Neuron (in vitro differentiated cells): ENCODE data around the gene CDIP1.

Experiments
- H2AFZ ChIP-seq: one replicate; pipeline ENCODE4 v1.6.1; 2013; ENCODE audit warnings: low read depth, mild to moderate bottlenecking, inconsistent platforms, low read length, moderate library complexity
- H3K27me3 ChIP-seq: one replicate; pipeline ENCODE4 v1.6.1; 2013; ENCODE audit warnings: low read length; ENCODE audit not compliant: insufficient read depth
- H3K36me3 ChIP-seq: one replicate; pipeline ENCODE4 v1.6.1; 2013; ENCODE audit warnings: low read length; ENCODE audit not compliant: insufficient read depth
- H3K4me1 ChIP-seq: one replicate; pipeline ENCODE4 v1.6.1; 2013; ENCODE audit warnings: low read length; ENCODE audit not compliant: insufficient read depth
- H3K4me3 ChIP-seq: 2 replicates; pipeline ENCODE4 v1.5.1; 2013; ENCODE audit warnings: mild to moderate bottlenecking, low read length, moderate library complexity
- H3K9me3 ChIP-seq: one replicate; pipeline ENCODE4 v1.6.1; 2013; ENCODE audit warnings: low read length

Gene CDIP1

DNA sequence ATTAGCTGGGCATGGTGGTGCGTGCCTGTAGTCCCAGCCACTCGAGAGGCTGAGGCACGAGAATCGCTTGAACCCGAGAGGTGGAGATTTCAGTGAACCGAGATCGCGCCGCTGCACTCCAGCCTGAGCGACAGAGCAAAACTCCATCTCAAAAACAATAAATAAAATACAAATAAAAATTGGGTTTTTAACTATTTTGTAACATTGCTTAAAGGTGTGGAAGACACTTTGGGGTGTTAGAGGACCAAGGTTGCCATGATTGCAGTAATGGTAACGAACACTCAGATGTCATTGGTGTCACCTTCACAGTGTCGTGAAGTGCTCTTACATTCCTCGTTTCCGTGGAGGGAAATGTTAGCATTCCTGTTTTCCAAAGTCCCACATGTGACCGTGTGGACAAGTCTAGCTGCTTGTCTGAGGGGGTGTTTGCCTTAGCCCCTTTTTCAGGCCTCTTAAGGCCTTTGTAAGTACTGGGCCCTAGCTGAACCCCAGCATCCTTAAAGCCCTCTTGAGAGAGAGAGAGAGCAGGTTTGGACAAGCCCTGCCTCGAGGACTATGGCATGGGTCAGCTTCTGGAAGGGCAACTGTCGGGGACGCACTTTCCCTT, 26.2 kb upstream of the CDIP1 start:
- Histone ChIP-seq H3K27me3 (no peaks in the 10 kb centered on the region), H2AFZ (no peak overlapping the region), H3K4me1 (peaks cover 14% of the 10 kb centered on the region), H3K9me3 (no peaks in the 10 kb centered on the region), H3K36me3 (no peaks in the 10 kb centered on the region), H3K4me3 (no peak overlapping the region)

DNA sequence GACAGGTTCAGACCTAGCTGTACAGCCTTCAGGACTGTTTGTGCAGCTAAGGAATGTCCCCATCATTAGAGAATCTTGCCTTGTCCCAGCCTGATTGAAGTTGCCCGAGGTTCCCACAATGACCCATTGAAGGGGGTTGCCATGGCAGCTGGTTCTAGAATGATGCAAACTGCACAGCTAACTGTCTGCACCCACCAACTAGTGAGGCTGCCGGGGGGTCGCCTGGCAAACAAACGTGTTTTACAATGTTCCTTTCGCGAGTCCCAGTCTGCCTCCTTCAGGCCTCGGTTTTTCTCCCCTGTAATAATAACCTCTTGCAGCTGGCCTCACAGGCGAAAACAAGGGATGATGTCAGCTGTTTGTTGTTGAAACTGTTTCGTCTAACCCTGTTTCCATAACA, 23.0 kb upstream of the CDIP1 start:
- Histone ChIP-seq H3K4me3 (no peak overlapping the region), H3K27me3 (no peaks in the 10 kb centered on the region), H2AFZ (peak overlapping the region; percentile 1), H3K4me1 (peaks cover 14% of the 10 kb centered on the region), H3K9me3 (no peaks in the 10 kb centered on the region), H3K36me3 (no peaks in the 10 kb centered on the region)

DNA sequence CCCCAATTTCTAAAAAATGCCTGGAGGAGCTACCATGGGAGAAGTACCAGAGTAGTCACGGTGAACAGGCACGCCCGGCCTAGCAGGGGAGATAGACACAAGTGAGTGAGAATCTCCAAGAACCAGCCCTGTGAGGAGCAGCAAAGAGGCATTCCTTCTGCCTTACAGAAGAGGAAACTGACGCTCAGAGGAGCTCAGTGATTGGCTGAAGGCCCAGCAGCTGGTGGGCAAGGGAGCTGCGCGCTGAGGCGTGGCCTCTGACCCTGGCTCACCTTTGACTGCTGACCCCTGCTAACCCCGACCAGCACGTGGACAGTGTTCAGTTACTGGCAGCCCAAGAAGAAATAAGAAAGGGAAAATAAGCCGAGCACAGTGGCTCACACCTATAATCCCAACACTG, 19.4 kb upstream of the CDIP1 start:
- no peak overlapping the region for H2AFZ ChIP-seq
- H3K9me3 ChIP-seq = no peaks in the 10 kb centered on the region
- H3K27me3 ChIP-seq = no peaks in the 10 kb centered on the region
- no peaks in the 10 kb centered on the region for H3K36me3 ChIP-seq
- peaks cover 14% of the 10 kb centered on the region for H3K4me1 ChIP-seq
- H3K4me3 ChIP-seq = no peak overlapping the region

DNA sequence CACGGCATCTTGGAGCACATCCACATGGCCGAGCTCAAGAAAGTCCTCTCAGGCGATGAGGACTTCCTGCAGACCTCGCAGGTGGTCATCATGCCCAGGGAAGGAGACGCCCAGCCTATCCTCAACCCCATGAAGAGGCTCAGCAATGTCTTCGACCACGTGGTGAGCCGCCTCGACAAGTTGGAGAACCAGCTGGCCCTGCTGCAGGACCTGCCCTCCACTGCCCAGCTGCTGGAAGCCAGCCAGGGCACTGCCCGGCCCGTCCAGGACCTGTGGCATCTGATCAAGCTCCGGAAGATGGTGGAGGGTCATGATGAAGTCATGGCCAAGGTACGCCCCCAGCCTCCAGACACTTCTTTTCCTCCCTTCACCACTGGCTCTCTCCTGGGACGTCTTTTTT, 18.0 kb upstream of the CDIP1 start:
- Histone ChIP-seq H3K4me3 (no peak overlapping the region), H3K36me3 (no peaks in the 10 kb centered on the region)

DNA sequence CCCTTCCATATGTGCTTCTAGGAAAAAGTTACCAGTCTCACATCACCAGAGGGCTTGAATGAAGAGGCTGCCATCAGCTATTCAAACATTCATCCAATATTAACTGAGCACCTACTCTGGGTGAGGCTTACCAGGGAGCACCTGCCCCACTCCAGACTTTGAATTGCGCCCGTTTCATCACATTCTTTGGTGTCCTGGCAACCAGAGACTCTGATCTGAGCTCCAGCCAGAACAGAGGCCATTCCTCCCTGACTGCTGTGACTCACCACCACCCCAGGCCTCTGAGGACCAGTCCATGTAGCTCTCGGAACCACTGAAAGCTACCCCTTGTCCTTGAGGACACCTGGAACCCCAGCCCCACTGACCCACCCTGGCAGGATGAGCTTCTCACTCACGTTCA, 17.5 kb upstream of the CDIP1 start, which contains the start of gene C16orf96:
TSS of gene C16orf96 (plus strand) at position 229 of the 400 bp plus-strand sequence. CDS start at position 379, 150 bp downstream.
- no peaks in the 10 kb centered on the region for H3K9me3 ChIP-seq
- peaks cover 2% of the 10 kb centered on the region for H3K4me1 ChIP-seq
- no peak within 1 kb of the TSS for H3K4me3 ChIP-seq
- H2AFZ ChIP-seq = no peak within 1 kb of the TSS
- no peaks in the 10 kb centered on the region for H3K36me3 ChIP-seq
- no peaks in the 10 kb centered on the region for H3K27me3 ChIP-seq

More for the DNA sequence above, 18.0 kb upstream of the CDIP1 start:
- Histone ChIP-seq H2AFZ (no peak overlapping the region), H3K27me3 (no peaks in the 10 kb centered on the region), H3K9me3 (no peaks in the 10 kb centered on the region), H3K4me1 (peaks cover 7% of the 10 kb centered on the region)

DNA sequence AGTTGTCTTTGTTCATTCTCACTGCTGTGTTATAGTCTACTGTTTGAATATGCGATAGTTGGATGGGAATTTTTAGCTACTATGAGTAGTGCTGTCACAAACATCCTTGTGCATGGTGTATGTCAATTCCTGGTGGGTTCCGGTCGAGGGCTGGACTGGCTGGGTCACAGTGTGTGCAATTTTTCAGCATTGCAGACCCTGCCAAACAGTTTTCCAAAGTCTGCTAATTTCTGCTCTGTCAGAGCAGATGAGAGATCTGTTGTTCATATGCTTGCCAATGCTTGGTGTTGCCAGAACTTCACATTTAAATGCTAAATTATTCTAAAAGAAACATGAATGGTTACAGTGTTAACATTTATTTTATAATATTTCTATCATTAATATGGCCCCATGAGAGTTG, 14.0 kb upstream of the CDIP1 start:
- Histone ChIP-seq H3K4me1 (no peaks in the 10 kb centered on the region), H2AFZ (no peak overlapping the region), H3K4me3 (no peak overlapping the region), H3K36me3 (no peaks in the 10 kb centered on the region), H3K27me3 (no peaks in the 10 kb centered on the region), H3K9me3 (no peaks in the 10 kb centered on the region)

DNA sequence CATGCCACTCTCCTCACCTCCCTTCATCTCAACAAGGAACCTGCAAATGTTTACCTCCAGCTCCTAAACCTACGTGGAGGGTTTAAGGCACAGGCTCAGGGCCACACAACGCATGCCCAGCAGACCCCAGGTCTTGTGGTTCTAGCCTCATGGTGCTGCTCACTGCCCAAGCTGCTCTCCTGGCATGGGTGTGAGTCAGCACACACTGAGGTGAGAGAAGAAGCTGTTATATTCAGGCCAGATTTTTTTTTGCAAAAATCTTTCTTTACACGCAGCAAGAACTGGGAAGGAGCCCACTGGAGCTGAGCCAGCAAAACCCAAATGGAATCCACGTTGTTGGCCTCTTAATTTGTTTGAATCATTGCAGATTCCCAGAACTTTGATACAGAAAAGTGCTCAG, 12.0 kb upstream of the CDIP1 start:
- Histone ChIP-seq H3K4me3 (no peak overlapping the region), H3K27me3 (no peaks in the 10 kb centered on the region)

DNA sequence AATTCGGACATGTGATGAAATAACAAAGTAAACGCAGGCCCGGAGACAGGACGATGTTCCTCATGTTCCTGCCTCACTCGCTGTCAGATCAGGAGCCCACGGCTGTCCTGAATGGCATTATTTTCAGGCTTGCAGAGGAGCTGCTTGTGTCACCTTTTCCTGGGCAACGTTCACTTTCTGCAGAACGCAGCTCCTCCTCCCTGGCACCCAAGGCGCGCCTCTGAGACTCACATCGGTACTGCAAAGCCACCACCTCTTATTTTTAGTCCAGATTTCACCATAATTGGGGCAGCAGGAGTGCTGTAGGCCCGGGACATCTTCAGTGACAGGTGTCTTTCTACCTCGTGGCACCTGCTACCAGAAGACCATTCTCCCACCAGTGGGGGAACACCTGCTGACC, 9.6 kb upstream of the CDIP1 start:
- H3K9me3 ChIP-seq = no peaks in the 10 kb centered on the region
- H3K36me3 ChIP-seq = no peaks in the 10 kb centered on the region
- no peaks in the 10 kb centered on the region for H3K27me3 ChIP-seq
- no peak overlapping the region for H2AFZ ChIP-seq
- H3K4me1 ChIP-seq = no peaks in the 10 kb centered on the region
- no peak overlapping the region for H3K4me3 ChIP-seq

More for the DNA sequence above, 12.0 kb upstream of the CDIP1 start:
- no peak overlapping the region for H2AFZ ChIP-seq
- no peaks in the 10 kb centered on the region for H3K36me3 ChIP-seq
- H3K4me1 ChIP-seq = no peaks in the 10 kb centered on the region
- no peaks in the 10 kb centered on the region for H3K9me3 ChIP-seq

DNA sequence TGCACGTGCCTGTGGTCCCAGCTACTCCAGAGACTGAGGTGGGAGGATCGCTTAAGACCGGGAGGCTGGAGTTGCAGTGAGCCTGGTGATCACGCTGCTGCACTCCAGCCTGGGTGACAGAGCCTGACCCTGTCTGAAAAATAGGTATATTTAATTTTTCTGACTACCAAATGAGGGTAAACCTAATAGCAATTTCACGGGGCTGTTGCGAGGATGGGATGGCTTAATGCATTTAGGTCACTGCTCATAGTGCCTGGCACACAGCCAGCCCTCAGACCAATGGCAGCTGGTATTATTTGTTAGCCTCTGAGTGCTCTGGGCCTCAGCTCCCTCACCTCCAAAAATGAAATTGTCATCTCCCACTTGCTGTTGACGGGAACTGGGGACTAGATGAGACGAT, 5.9 kb upstream of the CDIP1 start:
- Histone ChIP-seq H3K4me3 (no peak overlapping the region), H3K27me3 (no peaks in the 10 kb centered on the region), H2AFZ (no peak overlapping the region), H3K36me3 (no peaks in the 10 kb centered on the region), H3K9me3 (peaks cover 3% of the 10 kb centered on the region), H3K4me1 (no peaks in the 10 kb centered on the region)

DNA sequence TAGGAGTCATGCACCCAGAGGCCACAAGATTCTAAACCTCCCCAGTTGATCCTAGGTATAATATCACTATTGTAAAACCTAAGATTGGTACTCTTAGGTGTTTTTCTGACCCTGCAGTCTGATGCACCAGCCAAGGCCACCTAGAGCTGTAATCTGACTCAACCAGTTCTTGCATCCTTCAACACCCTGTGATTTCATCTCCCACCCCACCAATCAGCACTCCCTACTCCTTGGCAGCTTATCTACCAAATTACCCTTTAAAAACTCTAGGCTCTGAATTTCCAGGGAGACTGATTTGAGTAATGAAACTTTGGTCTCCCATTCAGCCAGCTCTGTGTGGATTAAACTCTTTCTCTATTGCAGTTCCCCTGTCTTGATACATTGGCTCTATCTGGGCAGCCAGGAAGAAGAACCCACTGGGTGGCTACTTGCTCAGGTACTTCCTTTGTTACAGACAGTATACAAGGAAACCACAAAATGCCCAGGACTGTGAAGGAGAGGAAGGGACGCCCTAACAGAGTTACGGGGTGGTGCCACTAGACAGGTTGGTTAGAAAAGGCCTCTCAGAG, 1.2 kb upstream of the CDIP1 start:
- peaks cover 4% of the 10 kb centered on the region for H3K36me3 ChIP-seq
- no peak overlapping the region for H2AFZ ChIP-seq
- H3K4me3 ChIP-seq = no peak overlapping the region
- peaks cover 10% of the 10 kb centered on the region for H3K9me3 ChIP-seq
- H3K4me1 ChIP-seq = peaks cover 8% of the 10 kb centered on the region
- no peaks in the 10 kb centered on the region for H3K27me3 ChIP-seq

DNA sequence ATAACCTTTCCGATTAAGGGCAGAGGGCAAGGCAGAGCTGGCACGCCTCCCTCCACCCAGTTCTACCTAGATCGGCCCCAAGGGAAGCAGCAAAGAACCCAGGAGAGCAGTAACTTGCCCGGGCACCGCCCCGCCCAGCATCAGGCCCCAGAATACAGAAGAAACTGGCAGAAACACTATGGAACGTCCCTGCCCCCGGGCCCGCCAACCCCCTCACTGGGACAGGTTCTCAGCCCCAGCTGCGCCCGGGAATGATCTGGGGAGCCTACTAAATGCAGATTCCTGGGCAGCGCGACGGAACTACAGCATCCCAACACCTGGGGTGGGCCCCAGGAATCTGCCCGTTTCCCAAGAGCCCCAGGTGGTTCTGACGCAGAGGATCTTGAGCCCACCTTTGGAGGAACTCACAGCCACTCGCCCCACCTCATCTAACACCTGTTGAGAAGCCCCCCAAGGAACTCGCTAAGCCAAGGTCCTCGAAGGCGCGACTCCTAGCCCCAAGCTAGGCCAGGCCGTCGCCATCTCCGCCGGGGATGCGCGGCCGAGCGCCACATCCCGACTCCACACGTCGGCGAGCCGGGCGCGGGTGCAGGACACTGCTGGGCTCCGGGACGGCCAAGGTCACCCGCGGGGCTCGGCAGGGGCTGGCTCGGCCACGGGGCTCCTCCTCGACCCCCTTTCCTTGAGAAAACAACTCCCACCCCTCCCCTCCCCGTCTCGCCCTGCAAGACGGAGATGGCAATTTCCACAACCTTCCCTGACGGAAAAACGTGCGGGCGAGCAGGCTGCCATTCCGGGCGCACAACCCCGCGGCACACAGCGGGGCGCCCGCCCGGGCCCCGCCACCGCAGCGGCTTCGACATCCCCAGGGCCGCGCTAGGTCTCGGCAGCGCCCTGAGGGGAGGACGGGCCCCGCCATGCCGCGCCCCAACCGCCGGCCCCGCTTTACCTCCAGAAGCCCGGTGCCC, 913 bp downstream of the CDIP1 start:
- Histone ChIP-seq H3K4me3 (peak overlapping the region; percentile 77), H3K9me3 (peaks cover 19% of the 10 kb centered on the region), H3K36me3 (peaks cover 17% of the 10 kb centered on the region)

DNA sequence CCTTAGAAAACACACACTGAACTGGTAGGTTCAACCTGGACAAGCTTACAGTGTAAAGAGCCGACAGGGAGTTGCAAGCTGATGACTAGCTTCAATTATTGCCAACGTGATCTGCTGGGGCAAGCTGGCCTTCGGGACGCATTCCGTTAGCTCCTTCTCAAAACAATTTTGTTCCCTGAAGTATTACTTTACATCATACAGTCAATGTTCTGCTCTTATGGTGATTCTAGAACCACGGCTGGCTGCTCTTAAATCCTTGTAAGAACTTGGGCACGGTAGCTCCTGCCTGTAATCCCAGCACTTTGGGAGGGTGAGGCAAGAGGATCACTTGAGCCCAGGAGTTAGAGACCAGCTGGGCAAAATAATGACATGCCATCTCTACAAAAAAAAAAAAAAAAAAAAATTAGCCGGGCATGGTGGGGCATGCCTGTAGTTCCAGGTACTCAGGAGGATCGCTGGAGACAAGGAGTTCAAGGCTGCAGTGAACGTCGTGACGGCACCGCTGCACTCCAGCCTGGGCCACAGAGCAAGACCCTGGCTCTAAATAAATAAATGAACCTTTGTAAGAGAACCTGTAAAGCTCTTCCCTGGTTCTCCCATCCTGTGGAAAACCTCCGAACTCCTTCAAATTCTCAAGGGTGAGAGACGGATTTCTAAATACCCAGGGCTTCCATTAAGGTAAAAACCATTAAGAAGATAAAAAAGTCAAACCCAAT, 2.0 kb downstream of the CDIP1 start:
- H3K36me3 ChIP-seq = peaks cover 23% of the 10 kb centered on the region
- no peak overlapping the region for H2AFZ ChIP-seq
- H3K4me1 ChIP-seq = peaks cover 8% of the 10 kb centered on the region
- H3K27me3 ChIP-seq = no peaks in the 10 kb centered on the region
- H3K9me3 ChIP-seq = peaks cover 23% of the 10 kb centered on the region
- H3K4me3 ChIP-seq = peak overlapping the region; percentile 77

More for the DNA sequence above, 913 bp downstream of the CDIP1 start:
- H3K4me1 ChIP-seq = peaks cover 8% of the 10 kb centered on the region
- no peaks in the 10 kb centered on the region for H3K27me3 ChIP-seq
- peak overlapping the region; percentile 72 for H2AFZ ChIP-seq
